HG03565 (cell line): Measurements from ENCODE around the gene SKOR2.

Source experiments
- ATAC-seq: cut with Tn5 transposase; IDR thresholded peaks from one replicate; pipeline ENCODE4 v1.9.1; 2021; ENCODE audit warnings: mild to moderate bottlenecking, moderate library complexity; ENCODE audit not compliant: unreplicated experiment

The SKOR2 gene

DNA sequence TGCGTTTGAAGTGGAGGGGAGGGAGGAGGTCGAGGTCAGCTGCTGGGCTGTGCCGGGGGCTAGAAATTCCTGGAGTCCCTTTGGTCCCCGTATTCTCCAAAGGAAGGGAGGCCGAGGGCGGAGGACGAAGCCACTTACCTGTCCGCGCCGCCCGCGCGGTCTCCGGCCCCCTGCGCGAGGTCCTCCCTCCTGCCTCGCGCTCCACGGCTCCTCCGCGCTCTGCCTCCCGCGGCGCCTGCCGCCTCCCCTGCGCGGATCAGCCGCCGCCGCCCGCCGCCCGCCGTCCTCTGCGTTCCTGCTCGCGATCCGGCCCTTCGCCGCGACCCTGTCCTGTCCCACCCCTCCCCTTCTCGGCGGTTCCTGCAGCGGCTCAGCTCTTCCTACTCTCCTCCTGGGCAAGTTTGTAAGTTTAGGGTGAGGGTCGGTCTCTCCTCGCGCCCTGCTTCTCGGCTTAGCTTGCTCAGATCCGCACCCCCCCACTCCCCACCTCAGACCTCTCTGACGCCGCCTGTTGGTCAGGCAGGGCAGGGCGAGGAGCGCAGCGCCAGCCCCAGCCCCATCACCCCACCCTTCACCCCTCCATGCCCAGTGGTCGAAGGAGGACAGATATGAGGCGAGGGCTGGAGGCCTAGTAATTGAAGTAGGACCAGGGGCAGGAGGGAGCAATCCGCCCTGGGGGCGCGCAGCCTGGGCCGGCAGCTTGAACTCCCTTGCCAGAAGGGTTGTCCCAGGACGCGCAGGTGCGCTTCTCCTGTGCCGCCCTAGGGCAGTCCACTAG is 9.7 kb upstream of the SKOR2 start:
- ATAC-seq: no peak

- no peak for ATAC-seq
Observed at GRCh38 chr18:47260120-47260923, 8.9 kb upstream of the SKOR2 start.

- no peak for ATAC-seq
Observed at GRCh38 chr18:47254341-47254939, 3.0 kb upstream of the SKOR2 start.

GRCh38 chr18:47253101-47253654 is 1.7 kb upstream of the SKOR2 start:
- no peak for ATAC-seq

GRCh38 chr18:47250391-47251046 is 941 bp downstream of the SKOR2 start:
- ATAC-seq: no peak

DNA sequence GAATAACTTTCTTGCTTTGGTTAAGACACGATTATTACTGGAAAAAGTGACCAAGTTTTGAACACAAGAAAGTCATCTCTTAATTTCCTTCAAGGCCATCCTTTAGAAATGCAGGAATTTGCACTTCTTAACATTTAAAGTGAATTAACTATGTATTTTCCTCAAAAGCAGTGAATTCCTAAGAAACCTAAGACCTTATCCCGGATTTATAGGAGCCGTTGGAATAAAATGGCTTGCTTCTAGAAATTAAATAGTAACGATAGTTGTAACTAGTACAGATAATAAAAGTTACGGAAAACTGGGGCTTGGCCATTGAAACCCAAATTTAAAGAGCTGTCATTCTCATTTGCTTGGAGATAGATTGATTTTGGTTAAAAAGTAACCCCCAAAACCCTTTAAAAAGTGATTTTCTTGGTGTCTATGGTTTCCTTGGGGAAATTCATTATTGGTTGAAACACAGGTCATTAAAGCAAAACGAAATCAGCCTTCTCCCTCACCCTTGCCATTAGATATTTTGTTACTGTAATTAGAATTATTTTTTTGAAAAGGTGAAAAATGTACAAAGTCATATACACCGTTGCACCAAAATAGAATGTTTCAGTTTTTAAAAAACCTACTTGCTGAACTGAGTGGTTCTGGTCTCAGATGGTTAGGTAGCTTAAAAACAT is 2.0 kb downstream of the SKOR2 start:
- ATAC-seq: no peak

- ATAC-seq: no peak
Observed at GRCh38 chr18:47248604-47249313, 2.7 kb downstream of the SKOR2 start.

DNA sequence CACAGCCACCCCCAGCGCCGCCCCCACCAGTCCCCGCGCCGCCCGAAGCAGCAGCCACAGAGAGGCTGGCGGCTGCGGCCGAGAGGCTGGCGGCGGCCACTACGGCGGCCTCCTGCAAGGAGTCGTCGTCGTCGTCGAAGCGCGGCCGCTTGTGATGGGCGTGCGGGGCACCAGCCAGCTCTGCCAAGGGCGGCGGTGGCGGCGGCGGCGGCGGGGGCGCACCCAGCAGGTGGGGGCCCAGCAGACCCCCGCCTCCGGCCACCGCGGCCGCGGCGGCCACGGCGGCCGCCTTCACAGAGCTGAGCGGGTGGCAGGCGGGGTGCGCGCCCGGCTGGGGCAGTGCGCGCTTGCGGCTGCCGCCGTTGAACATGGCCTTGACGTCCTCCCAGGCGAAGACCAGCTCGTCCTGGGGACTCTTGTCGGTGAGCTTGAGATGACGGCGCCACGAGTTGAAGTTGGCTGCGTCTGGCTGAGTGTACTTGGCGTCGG is 3.3 kb downstream of the SKOR2 start:
- ATAC-seq: no peak

DNA sequence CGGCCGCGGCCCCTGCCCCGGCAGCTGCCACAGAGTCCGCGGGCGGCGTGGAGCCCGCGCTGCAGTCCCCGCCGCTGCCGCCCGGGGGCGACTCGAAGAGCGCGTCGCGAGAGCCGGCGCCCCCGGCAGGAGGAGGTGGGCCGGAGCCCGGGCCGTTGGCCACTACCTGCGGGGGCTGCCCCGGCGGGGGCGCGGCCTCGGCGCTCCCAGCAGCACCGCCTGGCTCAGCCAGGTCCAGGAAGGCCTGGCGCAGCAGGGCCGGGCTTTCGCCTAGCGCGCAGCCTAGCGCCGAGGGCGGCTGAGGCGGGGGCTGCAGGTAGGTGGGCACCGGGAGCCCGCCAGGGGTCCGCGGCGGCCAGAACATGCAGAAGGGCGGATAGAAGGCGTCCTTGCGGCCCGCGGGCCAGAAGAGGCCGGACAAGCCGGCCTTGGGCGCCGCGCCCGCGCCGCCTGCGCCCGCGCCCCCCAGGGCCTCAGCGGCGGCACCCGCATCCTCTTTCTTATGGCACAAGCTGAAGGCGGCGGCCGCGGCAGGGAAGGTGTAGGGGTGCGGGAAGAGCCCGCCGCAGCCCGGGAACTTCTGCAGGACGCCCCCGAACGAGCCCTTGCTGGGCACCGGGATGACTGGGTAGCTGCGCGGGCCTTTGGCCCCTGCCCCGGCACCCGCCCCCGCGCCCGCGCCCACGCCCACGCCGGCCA is 3.9 kb downstream of the SKOR2 start:
- ATAC-seq: no peak

GRCh38 chr18:47247036-47247415 is 4.4 kb downstream of the SKOR2 start:
- ATAC-seq: no peak

DNA sequence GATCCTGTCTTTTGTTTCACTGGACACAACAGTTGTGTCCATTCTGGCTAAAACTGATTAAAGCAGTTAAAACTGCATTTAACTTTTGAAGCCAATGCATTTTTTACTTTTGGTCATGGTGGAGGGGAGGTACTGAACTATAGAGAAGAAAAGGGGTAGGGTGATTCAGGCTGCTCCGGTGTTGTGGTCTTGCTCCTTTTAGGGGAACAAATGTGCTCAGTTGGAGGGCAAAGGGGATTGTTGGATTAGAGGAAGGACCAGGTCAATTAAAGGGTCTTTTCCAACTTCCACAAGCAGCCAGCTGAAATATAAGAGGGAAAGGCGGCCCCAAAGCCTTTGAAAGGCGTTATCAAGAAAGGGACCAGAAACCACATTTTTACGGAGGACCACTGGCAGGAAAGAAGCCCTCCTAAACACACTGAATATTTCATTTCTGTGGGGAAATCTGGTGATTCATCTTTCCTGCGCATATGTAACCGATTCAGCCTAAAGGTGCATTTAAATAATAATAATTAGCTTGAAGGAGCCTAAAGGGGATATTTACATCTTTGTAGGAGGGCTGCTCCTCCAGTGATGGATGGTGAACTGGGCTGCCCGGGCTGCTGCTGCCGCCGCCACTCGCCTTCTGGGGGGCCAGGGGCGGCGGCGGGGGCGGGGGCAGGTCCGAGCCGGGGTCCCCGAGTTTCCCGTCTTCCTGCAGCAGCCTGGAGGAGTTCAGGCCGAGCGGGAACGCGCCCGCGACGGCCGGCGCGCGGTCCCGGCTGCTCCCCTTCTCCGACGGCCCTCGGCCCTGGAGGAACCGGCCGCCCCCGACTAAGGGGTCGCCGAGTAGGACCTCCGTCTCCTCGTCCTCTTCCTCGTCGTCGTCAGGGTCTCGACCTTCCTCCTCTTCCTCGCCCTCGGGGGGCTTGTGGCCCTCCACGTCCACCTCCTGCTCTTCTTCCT is 5.2 kb downstream of the SKOR2 start:
- no peak for ATAC-seq

- ATAC-seq: no peak
Observed at GRCh38 chr18:47244086-47244485, 7.4 kb downstream of the SKOR2 start.

DNA sequence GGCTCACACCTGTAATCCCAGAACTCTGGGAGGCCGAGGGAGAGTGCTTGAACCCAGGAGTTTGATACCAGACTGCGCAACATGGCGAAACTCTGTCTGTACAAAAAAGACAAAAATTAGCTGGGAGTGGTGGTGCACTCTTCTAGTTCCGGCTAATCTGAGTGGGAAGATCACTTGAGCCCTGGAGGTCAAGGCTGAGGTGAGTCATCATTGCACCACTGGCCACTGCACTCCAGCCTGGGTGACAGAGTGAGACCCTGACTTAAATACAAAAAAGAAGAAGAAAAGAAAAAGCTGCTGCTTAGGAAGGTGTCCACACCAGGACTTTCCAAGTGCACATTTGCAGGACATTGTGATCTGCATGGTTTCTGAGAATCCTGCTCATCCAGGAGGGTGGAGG is 16.4 kb downstream of the SKOR2 start:
- ATAC-seq: no peak

DNA sequence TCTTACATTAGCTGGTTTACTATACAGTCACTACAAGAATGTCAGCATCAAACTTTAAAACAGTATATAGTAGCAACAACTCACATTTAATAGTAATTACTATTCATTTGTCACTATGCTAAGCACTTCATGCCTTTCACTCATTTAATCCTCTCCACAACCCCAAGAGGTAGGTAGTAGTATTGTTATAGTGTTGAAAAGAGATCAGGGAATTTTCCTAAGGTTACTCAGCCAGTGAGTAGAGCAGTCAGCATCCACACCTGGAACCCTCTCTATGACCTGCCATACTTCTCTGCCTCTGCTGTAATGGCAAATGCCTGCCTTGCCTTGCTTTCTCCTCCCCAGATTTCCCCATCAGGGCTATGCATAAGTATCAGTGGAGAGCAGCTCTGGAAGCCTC is 24.8 kb downstream of the SKOR2 start:
- ATAC-seq: no peak

DNA sequence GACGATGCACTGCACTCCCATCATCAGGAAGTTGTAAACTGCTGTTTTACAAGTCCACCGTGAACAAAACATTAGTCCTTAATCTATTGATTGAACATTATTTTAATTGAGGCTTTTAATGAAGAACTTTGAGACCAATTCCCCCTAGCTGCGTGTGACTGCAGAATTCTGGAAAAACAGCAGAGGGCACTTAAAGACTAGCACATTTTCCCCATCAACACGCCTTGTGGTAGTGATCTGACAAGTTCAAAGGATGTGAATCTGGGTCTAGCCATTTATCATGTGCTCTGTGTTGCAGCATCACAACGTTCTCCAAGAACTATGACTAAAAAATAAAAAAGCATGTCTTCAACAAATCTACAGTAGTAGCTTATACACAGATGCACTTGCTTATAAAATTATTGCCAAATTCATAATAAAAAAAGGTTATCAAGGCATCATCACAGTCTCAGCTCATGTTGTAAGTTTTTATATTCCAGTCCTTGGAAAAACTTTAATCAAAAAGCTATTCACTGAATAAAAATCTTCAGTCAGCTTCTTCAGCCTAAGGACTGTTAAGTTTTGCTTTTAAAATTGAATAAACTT is 35.8 kb downstream of the SKOR2 start:
- ATAC-seq: no peak

DNA sequence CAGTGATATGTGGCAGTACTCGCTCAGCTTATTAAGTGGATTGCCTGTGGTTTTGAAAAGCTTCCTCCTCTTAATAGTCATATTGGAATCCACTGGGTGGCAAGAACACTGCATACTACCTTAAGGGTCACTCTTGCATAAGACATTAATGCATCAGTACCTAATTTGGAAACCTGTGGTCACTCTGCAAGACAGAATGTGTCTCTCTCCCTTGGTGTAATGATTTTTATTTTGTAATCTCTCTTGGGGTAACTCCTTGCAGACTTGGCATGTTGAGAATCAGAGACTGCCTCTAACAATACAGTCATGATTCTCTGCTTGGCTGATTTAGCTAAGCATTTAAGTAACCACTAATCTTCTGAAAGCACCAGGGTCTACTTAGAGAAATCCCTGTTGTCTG is 42.3 kb downstream of the SKOR2 start:
- no peak for ATAC-seq

- ATAC-seq: no peak
Observed at GRCh38 chr18:47206945-47207637, 44.4 kb downstream of the SKOR2 start.
